GM21723 (cell line): Measurements from ENCODE around the gene LDB2.
"Not testable (repeated sequence)": the region's sequence is repeated elsewhere in the genome, so short reads cannot be mapped to it uniquely, and the experiment has no call there.

Experiments used
- ATAC-seq: cut with Tn5 transposase; IDR thresholded peaks from one replicate; pipeline ENCODE4 v1.9.1; 2021; ENCODE audit warnings: mild to moderate bottlenecking, moderate library complexity; ENCODE audit not compliant: unreplicated experiment

The LDB2 gene

GRCh38 chr4:16663307-16663706 lies 235.1 kb downstream of the LDB2 start:
- no peak for ATAC-seq

GRCh38 chr4:16661813-16662212 lies 236.6 kb downstream of the LDB2 start:
- no peak for ATAC-seq

- ATAC-seq, result no peak
Observed at GRCh38 chr4:16660656-16661055, 237.8 kb downstream of the LDB2 start.

GRCh38 chr4:16659694-16660093 lies 238.8 kb downstream of the LDB2 start:
- ATAC-seq, result no peak

GRCh38 chr4:16659079-16659478 lies 239.4 kb downstream of the LDB2 start:
- ATAC-seq, result no peak

- ATAC-seq, result no peak
Observed at GRCh38 chr4:16658183-16658582, 240.3 kb downstream of the LDB2 start.

GRCh38 chr4:16655111-16655510 lies 243.3 kb downstream of the LDB2 start:
- no peak for ATAC-seq

GRCh38 chr4:16652732-16653305 lies 245.6 kb downstream of the LDB2 start:
- no peak for ATAC-seq

GRCh38 chr4:16646459-16646858 lies 252.0 kb downstream of the LDB2 start:
- no peak for ATAC-seq

GRCh38 chr4:16643893-16644292 lies 254.6 kb downstream of the LDB2 start:
- no peak for ATAC-seq

GRCh38 chr4:16642897-16643296 lies 255.5 kb downstream of the LDB2 start:
- ATAC-seq, result no peak

- no peak for ATAC-seq
Observed at GRCh38 chr4:16641971-16642370, 256.5 kb downstream of the LDB2 start.

- ATAC-seq, result no peak
Observed at GRCh38 chr4:16636912-16637630, 261.4 kb downstream of the LDB2 start.

GRCh38 chr4:16636304-16636703 lies 262.1 kb downstream of the LDB2 start:
- ATAC-seq, result no peak

- not testable (repeated sequence) for ATAC-seq
Observed at GRCh38 chr4:16629274-16629673, 269.2 kb downstream of the LDB2 start.

GRCh38 chr4:16628835-16629234 lies 269.6 kb downstream of the LDB2 start:
- not testable (repeated sequence) for ATAC-seq

- ATAC-seq, result no peak
Observed at GRCh38 chr4:16627999-16628398, 270.4 kb downstream of the LDB2 start.

GRCh38 chr4:16626945-16627344 lies 271.5 kb downstream of the LDB2 start:
- no peak for ATAC-seq

- ATAC-seq, result no peak
Observed at GRCh38 chr4:16622826-16623225, 275.6 kb downstream of the LDB2 start.

GRCh38 chr4:16617435-16617834 lies 281.0 kb downstream of the LDB2 start:
- no peak for ATAC-seq

GRCh38 chr4:16617011-16617410 lies 281.4 kb downstream of the LDB2 start:
- ATAC-seq, result no peak

- ATAC-seq, result no peak
Observed at GRCh38 chr4:16609170-16609758, 289.2 kb downstream of the LDB2 start.
